NT2/D1 (cell line): ENCODE results near the gene FES.
A peak's percentile ranks its signal among the peaks of the same experiment; 100 is the strongest.

Source experiments
- DNase-seq: peaks from one replicate; pipeline ENCODE4 v3.0.0-alpha.2; 2011; ENCODE audit warnings: low read depth, low spot score
- H3K27me3 ChIP-seq: 2 replicates; pipeline ENCODE4 v1.6.0; 2011; ENCODE audit warnings: mild to moderate bottlenecking; ENCODE audit not compliant: insufficient read length, insufficient read depth
- H3K36me3 ChIP-seq: 2 replicates; pipeline ENCODE4 v1.6.1; 2011; ENCODE audit warnings: mild to moderate bottlenecking, low read length, mixed read lengths; ENCODE audit not compliant: insufficient read depth, insufficient read length
- H3K4me1 ChIP-seq: 2 replicates; pipeline ENCODE4 v1.5.1; 2011; ENCODE audit not compliant: insufficient read depth, insufficient read length
- H3K4me3 ChIP-seq: 2 replicates; pipeline ENCODE4 v1.5.1; 2011; ENCODE audit warnings: low read depth; ENCODE audit not compliant: insufficient read length
- H3K9ac ChIP-seq: 2 replicates; pipeline ENCODE4 v1.6.0; 2011; ENCODE audit warnings: low read depth; ENCODE audit not compliant: insufficient read length
- H3K9me3 ChIP-seq: 2 replicates; pipeline ENCODE4 v1.5.1; 2011; ENCODE audit warnings: mild to moderate bottlenecking, low read length; ENCODE audit not compliant: insufficient read depth
- SUZ12 ChIP-seq: IDR thresholded peaks from 2 replicates; pipeline ENCODE4 v1.6.1; 2011; ENCODE audit not compliant: insufficient read length, insufficient read depth; ENCODE audit errors: extremely low read depth
- YY1 ChIP-seq: IDR thresholded peaks from 2 replicates; pipeline ENCODE4 v1.6.1; 2011; ENCODE audit not compliant: insufficient read length, insufficient read depth
- ZNF274 ChIP-seq: IDR thresholded peaks from 2 replicates; pipeline ENCODE4 v1.6.1; 2011; ENCODE audit warnings: mild to moderate bottlenecking, low read depth, low read length

The FES gene

DNA sequence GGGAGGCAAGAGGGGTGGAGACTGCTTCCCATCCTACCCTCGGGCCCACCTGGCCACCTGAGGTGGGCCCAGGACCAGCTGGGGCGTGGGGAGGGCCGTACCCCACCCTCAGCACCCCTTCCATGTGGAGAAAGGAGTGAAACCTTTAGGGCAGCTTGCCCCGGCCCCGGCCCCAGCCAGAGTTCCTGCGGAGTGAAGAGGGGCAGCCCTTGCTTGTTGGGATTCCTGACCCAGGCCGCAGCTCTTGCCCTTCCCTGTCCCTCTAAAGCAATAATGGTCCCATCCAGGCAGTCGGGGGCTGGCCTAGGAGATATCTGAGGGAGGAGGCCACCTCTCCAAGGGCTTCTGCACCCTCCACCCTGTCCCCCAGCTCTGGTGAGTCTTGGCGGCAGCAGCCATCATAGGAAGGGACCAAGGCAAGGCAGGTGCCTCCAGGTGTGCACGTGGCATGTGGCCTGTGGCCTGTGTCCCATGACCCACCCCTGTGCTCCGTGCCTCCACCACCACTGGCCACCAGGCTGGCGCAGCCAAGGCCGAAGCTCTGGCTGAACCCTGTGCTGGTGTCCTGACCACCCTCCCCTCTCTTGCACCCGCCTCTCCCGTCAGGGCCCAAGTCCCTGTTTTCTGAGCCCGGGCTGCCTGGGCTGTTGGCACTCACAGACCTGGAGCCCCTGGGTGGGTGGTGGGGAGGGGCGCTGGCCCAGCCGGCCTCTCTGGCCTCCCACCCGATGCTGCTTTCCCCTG lies 2.2 kb upstream of the FES start:
- no peak for DNase-seq
- peaks cover 69% of the 10 kb centered on the region for H3K36me3 ChIP-seq
- no peaks in the 10 kb centered on the region for H3K9me3 ChIP-seq
- H3K4me1 ChIP-seq, result peaks cover 22% of the 10 kb centered on the region
- H3K4me3 ChIP-seq, result no peak overlapping the region
- TF ChIP-seq YY1 (no peak), SUZ12 (no peak), ZNF274 (no peak)
- H3K9ac ChIP-seq, result no peak overlapping the region
- H3K27me3 ChIP-seq, result no peaks in the 10 kb centered on the region

DNA sequence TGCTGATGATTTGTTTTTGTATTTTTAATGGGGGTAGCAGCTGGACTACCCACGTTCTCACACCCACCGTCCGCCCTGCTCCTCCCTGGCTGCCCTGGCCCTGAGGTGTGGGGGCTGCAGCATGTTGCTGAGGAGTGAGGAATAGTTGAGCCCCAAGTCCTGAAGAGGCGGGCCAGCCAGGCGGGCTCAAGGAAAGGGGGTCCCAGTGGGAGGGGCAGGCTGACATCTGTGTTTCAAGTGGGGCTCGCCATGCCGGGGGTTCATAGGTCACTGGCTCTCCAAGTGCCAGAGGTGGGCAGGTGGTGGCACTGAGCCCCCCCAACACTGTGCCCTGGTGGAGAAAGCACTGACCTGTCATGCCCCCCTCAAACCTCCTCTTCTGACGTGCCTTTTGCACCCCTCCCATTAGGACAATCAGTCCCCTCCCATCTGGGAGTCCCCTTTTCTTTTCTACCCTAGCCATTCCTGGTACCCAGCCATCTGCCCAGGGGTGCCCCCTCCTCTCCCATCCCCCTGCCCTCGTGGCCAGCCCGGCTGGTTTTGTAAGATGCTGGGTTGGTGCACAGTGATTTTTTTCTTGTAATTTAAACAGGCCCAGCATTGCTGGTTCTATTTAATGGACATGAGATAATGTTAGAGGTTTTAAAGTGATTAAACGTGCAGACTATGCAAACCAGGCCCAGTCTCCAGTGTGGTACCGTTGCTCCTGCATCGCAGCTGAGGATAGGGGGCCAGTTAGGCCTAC lies 1.4 kb upstream of the FES start:
- no peaks in the 10 kb centered on the region for H3K9me3 ChIP-seq
- no peak for DNase-seq
- H3K27me3 ChIP-seq, result no peaks in the 10 kb centered on the region
- H3K4me1 ChIP-seq, result peaks cover 22% of the 10 kb centered on the region
- no peak overlapping the region for H3K4me3 ChIP-seq
- no peak for TF ChIP-seq SUZ12
- TF ChIP-seq YY1, result no peak
- TF ChIP-seq ZNF274, result no peak
- peaks cover 69% of the 10 kb centered on the region for H3K36me3 ChIP-seq
- H3K9ac ChIP-seq, result peak overlapping the region; percentile 87

DNA sequence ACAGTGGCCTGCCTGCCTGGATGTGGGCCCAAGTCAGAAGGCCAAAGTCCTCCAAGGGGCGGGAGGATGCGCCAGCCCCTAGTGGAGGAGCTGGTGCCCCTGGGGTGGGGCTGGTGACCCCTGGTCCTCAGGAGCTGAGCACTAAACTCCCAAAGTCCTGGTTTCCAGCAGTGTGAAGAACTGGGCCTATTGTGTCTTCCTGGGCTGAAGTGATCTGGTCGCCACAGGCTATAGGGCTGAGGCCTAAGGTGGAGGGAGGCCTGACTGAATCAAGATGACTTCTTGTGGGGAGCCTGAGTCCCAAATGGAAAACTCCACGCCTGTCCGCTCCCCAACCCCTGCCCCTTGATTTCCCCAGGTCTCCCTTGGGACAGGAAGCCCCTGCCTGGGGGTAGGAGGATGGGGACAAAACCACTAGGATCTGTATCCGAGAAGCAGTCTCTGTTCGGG lies 753 bp upstream of the FES start:
- peak overlapping the region; percentile 87 for H3K9ac ChIP-seq
- no peak for DNase-seq

DNA sequence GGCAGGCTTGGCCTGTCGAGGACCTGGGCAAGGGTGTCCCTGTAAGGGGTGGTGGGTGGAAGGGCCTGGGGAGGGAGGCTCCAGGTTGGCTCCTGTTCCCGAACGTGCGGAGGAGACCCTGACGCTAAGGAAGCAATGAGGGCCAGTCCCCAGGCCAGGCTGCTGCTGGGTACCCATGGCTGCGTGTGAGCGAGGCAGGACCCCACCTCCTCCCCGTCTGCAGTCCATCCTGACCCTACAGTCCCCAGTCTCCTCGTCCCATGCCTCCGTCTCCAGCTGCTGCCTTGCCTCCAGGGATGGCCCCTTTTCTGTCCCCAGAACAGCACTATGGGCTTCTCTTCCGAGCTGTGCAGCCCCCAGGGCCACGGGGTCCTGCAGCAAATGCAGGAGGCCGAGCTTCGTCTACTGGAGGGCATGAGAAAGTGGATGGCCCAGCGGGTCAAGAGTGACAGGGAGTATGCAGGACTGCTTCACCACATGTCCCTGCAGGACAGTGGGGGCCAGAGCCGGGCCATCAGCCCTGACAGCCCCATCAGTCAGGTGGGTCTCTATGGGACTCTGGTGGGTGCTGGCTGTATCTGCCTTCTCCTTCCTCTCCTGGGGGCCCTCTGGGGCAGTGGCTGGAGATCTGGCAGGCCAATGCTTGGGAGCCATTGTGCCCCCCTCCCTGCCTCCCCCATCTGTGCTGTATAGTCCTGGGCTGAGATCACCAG lies 571 bp downstream of the FES start:
- no peaks in the 10 kb centered on the region for H3K9me3 ChIP-seq
- H3K4me3 ChIP-seq, result peak overlapping the region; percentile 49
- H3K27me3 ChIP-seq, result no peaks in the 10 kb centered on the region
- DNase-seq, result no peak
- peak overlapping the region; percentile 87 for H3K9ac ChIP-seq
- no peak for TF ChIP-seq ZNF274
- no peak for TF ChIP-seq SUZ12
- TF ChIP-seq YY1, result no peak
- peaks cover 30% of the 10 kb centered on the region for H3K4me1 ChIP-seq
- peaks cover 64% of the 10 kb centered on the region for H3K36me3 ChIP-seq

More for the DNA sequence above, 753 bp upstream of the FES start:
- peaks cover 68% of the 10 kb centered on the region for H3K36me3 ChIP-seq
- H3K9me3 ChIP-seq, result no peaks in the 10 kb centered on the region
- H3K4me3 ChIP-seq, result peak overlapping the region; percentile 49
- peaks cover 22% of the 10 kb centered on the region for H3K4me1 ChIP-seq
- H3K27me3 ChIP-seq, result no peaks in the 10 kb centered on the region
- TF ChIP-seq YY1 (no peak), SUZ12 (no peak), ZNF274 (no peak)

DNA sequence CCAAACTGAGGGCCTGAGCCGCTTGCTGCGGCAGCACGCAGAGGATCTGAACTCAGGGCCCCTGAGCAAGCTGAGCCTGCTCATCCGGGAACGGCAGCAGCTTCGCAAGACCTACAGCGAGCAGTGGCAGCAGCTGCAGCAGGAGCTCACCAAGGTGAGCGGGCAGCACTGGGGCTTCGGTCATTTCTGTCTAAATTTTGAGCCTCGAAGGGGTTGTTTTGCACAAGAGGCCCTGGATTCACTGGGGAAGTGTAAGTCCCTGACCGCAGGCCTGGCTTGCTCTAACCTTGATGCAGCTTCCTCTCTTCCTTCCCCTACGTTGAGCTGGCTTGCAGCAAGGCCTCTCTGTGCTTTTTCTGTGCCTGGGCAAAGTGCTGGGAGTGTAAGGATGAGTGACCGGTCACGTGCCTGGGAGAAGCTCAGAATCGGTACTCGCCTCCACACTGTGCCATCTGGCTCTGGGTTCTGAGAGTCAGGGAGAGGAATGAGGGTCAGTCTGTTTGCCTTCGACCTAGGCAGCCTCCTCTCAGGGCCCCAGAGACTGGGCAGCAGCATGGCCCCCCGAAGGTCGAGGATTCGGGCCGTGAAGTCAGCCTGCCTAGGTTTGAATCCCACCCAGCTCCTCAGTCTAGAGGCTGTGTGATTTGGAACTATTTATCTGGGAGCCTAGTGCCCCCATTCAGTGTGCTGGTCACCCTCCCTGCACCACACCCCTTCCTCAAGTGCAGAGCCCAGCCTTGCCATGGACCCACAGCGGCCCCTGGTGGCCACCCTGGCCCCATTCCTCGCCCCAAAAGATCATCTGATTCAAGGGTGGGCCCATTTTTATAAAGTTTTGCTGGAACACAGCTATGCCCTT lies 1.4 kb downstream of the FES start:
- no peaks in the 10 kb centered on the region for H3K9me3 ChIP-seq
- H3K4me3 ChIP-seq, result no peak overlapping the region
- H3K9ac ChIP-seq, result peak overlapping the region; percentile 87
- peaks cover 30% of the 10 kb centered on the region for H3K4me1 ChIP-seq
- no peak for TF ChIP-seq SUZ12
- TF ChIP-seq ZNF274, result no peak
- TF ChIP-seq YY1, result no peak
- DNase-seq, result no peak
- peaks cover 63% of the 10 kb centered on the region for H3K36me3 ChIP-seq
- H3K27me3 ChIP-seq, result no peaks in the 10 kb centered on the region

DNA sequence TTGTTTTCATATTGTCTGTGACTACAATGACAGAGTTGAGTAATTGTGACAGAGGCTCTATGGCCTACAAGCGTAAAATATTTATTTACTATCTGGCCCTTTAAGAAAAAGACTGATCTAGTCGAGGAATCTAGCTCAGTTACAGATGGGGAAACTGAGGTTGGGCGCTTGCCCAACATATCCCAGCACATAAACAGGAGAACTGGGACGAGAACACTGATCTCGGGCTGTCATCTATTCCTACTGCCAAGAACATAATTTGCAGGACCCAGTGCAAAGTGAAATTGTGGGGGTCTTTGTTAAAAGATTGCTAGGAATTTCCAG lies 1.9 kb downstream of the FES start:
- H3K9ac ChIP-seq, result no peak overlapping the region
- H3K9me3 ChIP-seq, result no peaks in the 10 kb centered on the region
- no peak for DNase-seq
- H3K4me1 ChIP-seq, result peaks cover 30% of the 10 kb centered on the region
- TF ChIP-seq YY1 (no peak), SUZ12 (no peak), ZNF274 (no peak)
- peaks cover 63% of the 10 kb centered on the region for H3K36me3 ChIP-seq
- H3K27me3 ChIP-seq, result no peaks in the 10 kb centered on the region
- no peak overlapping the region for H3K4me3 ChIP-seq
